Measurements from ENCODE around the gene ZNF236.

GRCh38 chr18:76903386-76903785 is 81.0 kb downstream of the ZNF236 start:
- TF ChIP-seq CTCF (IDR thresholded peaks at IDR 0.05) = no peak
- TF ChIP-seq POLR2A (IDR thresholded peaks at IDR 0.05) = no peak
- no peak for TF ChIP-seq POLR2AphosphoS5 (IDR thresholded peaks at IDR 0.05)
